Neural cell (in vitro differentiated cells): Measurements from ENCODE around the gene USP37. TPM values are rescaled to one million over a fixed set of nuclear protein-coding genes. Genes with fewer than 3 reads are reported as not detected.

ENCODE experiments used
- H2AFZ ChIP-seq: fragments of 200-600, 300-800 bp; sonication (generic), shearing (Covaris generic); 2 replicates; pipeline ENCODE4 v1.6.0; 2014; ENCODE audit warnings: low read depth, mild to moderate bottlenecking, antibody characterized with exemption, low read length, moderate library complexity
- H3F3A ChIP-seq: fragments of 200-600 bp; shearing (Covaris generic); 2 replicates; pipeline ENCODE4 v1.6.1; 2016; ENCODE audit warnings: mild to moderate bottlenecking, moderate library complexity, mixed read lengths, antibody characterized with exemption, low read length; ENCODE audit not compliant: insufficient read depth, poor library complexity, severe bottlenecking
- H3K27ac ChIP-seq: fragments of 200-600, 300-800 bp; sonication (generic), shearing (Covaris generic); 2 replicates; pipeline ENCODE4 v1.5.1; 2014; ENCODE audit warnings: mild to moderate bottlenecking, low read length, moderate library complexity
- H3K27me3 ChIP-seq: fragments of 300-800, 200-600 bp; sonication (generic), shearing (Covaris generic); 2 replicates; pipeline ENCODE4 v1.6.0; 2014; ENCODE audit warnings: mild to moderate bottlenecking, low read depth, low read length, moderate library complexity; ENCODE audit not compliant: insufficient read depth
- H3K36me3 ChIP-seq: fragments of 300-800, 200-600 bp; sonication (generic), shearing (Covaris generic); 2 replicates; pipeline ENCODE4 v1.5.1; 2014; ENCODE audit warnings: mild to moderate bottlenecking, antibody characterized with exemption, low read length, moderate library complexity; ENCODE audit not compliant: insufficient read depth
- H3K4me2 ChIP-seq: fragments of 300-800, 200-600 bp; sonication (generic), shearing (Covaris generic); 2 replicates; pipeline ENCODE4 v1.6.0; 2014; ENCODE audit warnings: mild to moderate bottlenecking, low read length
- H3K4me3 ChIP-seq: fragments of 300-800, 200-600 bp; sonication (generic), shearing (Covaris generic); 2 replicates; pipeline ENCODE4 v1.5.1; 2014; ENCODE audit warnings: mild to moderate bottlenecking, low read length, moderate library complexity
- H3K79me2 ChIP-seq: fragments of 200-600 bp; shearing (Covaris generic); replicated peaks from 2 replicates; pipeline ENCODE4 v1.6.0; 2014; ENCODE audit warnings: mild to moderate bottlenecking, low read length, moderate library complexity; ENCODE audit not compliant: insufficient read depth
- H3K9ac ChIP-seq: fragments of 300-800, 200-600 bp; sonication (generic), shearing (Covaris generic); 2 replicates; pipeline ENCODE4 v1.6.1; 2016; ENCODE audit warnings: mild to moderate bottlenecking, low read length, mixed read lengths
- H3K9me2 ChIP-seq: fragments of 200-600 bp; shearing (Covaris generic); 2 replicates; pipeline ENCODE4 v1.6.1; 2016; ENCODE audit warnings: mild to moderate bottlenecking, low read length, mixed read lengths; ENCODE audit not compliant: insufficient read depth
- H3K9me3 ChIP-seq: fragments of 200-600, 300-800 bp; sonication (generic), shearing (Covaris generic); 2 replicates; pipeline ENCODE4 v1.6.1; 2016; ENCODE audit warnings: mild to moderate bottlenecking, mixed run types, low read length, moderate library complexity, mixed read lengths
- H4K20me1 ChIP-seq: fragments of 200-600 bp; shearing (Covaris generic); 2 replicates; pipeline ENCODE4 v1.6.1; 2016; ENCODE audit warnings: mild to moderate bottlenecking, mixed run types; ENCODE audit not compliant: insufficient read depth
- CTCF ChIP-seq: fragments of 450-650 bp; IDR thresholded peaks from 2 replicates; pipeline ENCODE4 v1.5.1; 2014; ENCODE audit warnings: antibody characterized with exemption, mild to moderate bottlenecking, moderate library complexity; ENCODE audit not compliant: poor library complexity, severe bottlenecking
- EP300 ChIP-seq: fragments of 450-650 bp; conservative IDR thresholded peaks from 2 replicates; pipeline ENCODE4 v1.6.1; 2014; ENCODE audit warnings: antibody characterized with exemption, mild to moderate bottlenecking, moderate library complexity; ENCODE audit not compliant: poor library complexity, severe bottlenecking
- EZH2 ChIP-seq: fragments of 200-600, 300-800 bp; shearing (Covaris generic), sonication (generic); IDR thresholded peaks from 2 replicates; pipeline ENCODE4 v1.6.1; 2014; ENCODE audit warnings: antibody characterized with exemption, low read length, borderline replicate concordance, mild to moderate bottlenecking; ENCODE audit not compliant: insufficient read depth, poor library complexity, severe bottlenecking
- MXI1 ChIP-seq: fragments of 450-650 bp; conservative IDR thresholded peaks from 2 replicates; pipeline ENCODE4 v1.6.1; 2014; ENCODE audit warnings: antibody characterized with exemption, mild to moderate bottlenecking; ENCODE audit not compliant: poor library complexity, severe bottlenecking
- POLR2AphosphoS5 ChIP-seq: IDR thresholded peaks from 2 replicates; pipeline ENCODE4 v1.6.1; 2012
- RAD21 ChIP-seq: fragments of 450-650 bp; conservative IDR thresholded peaks from 2 replicates; pipeline ENCODE4 v1.6.1; 2014; ENCODE audit warnings: antibody characterized with exemption, mild to moderate bottlenecking, moderate library complexity
- REST ChIP-seq: IDR thresholded peaks from 2 replicates; pipeline ENCODE4 v1.6.1; 2012; ENCODE audit warnings: borderline replicate concordance
- SMC3 ChIP-seq: fragments of 450-650 bp; conservative IDR thresholded peaks from 2 replicates; pipeline ENCODE4 v1.6.1; 2014; ENCODE audit warnings: antibody characterized with exemption, mild to moderate bottlenecking, moderate library complexity; ENCODE audit not compliant: poor library complexity
- TAF1 ChIP-seq: IDR thresholded peaks from 2 replicates; pipeline ENCODE4 v1.6.1; 2012; ENCODE audit warnings: low read depth
- polyA plus RNA-seq: library from polyadenylated mRNA; depleted of rRNA; stranded (reverse); fragments of >200 nt; gene quantifications from 2 replicates; pipeline ENCODE4 v1.2.3, GENCODE V29; 2014

Gene USP37
- polyA plus RNA-seq, 1 donor from 2014 or later, result 16.5 TPM

- Histone ChIP-seq H3K4me3 (no peak overlapping the region), H3K9me2 (no peaks in the 10 kb centered on the region), H3K79me2 (no peaks in the 10 kb centered on the region), H3F3A (no peaks in the 10 kb centered on the region), H3K27me3 (no peaks in the 10 kb centered on the region), H4K20me1 (no peaks in the 10 kb centered on the region), H2AFZ (no peak overlapping the region), H3K9me3 (no peaks in the 10 kb centered on the region), H3K4me2 (no peak overlapping the region), H3K36me3 (no peaks in the 10 kb centered on the region), H3K9ac (no peak overlapping the region), H3K27ac (no peak overlapping the region)
- TF ChIP-seq SMC3 (no peak), MXI1 (no peak), EZH2 (no peak)
Observed at GRCh38 chr2:218500501-218501060, 67.6 kb downstream of the USP37 start.

- Histone ChIP-seq H3K27me3 (no peaks in the 10 kb centered on the region), H2AFZ (no peak overlapping the region), H3K4me3 (no peak overlapping the region), H3K36me3 (no peaks in the 10 kb centered on the region), H3K9ac (no peak overlapping the region), H4K20me1 (no peaks in the 10 kb centered on the region), H3K9me2 (no peaks in the 10 kb centered on the region), H3K4me2 (no peak overlapping the region), H3K27ac (no peak overlapping the region), H3K9me3 (no peaks in the 10 kb centered on the region), H3K79me2 (no peaks in the 10 kb centered on the region), H3F3A (no peaks in the 10 kb centered on the region)
- TF ChIP-seq RAD21, result no peak
- no peak for TF ChIP-seq EZH2
- TF ChIP-seq MXI1, result no peak
- TF ChIP-seq SMC3, result no peak
- TF ChIP-seq POLR2AphosphoS5, result no peak
- TF ChIP-seq CTCF, result no peak
- TF ChIP-seq TAF1, result no peak
- no peak for TF ChIP-seq REST
- TF ChIP-seq EP300, result no peak
Observed at GRCh38 chr2:218485986-218486667, 82.0 kb downstream of the USP37 start.
